Endothelial cell of umbilical vein (primary cell): ENCODE results near the gene RBM38. TPM values are rescaled to one million over a fixed set of nuclear protein-coding genes. Genes with fewer than 3 reads are reported as not detected.

Experiments
- BruUV-seq: library from RNA; stranded (reverse); fragments of 400-500 nt; replicated peaks from 2 replicates; lab custom pipeline; 2021; lab: Mats Ljungman, UMichigan
- CTCF ChIA-PET: fragments of 300-600, 350-600 bp; sonication (Branson Sonifier 250); formaldehyde crosslinking; loops from one replicate; lab custom pipeline; 2021; ENCODE audit warnings: antibody characterized with exemption, inconsistent platforms; lab: Charles Lee
- POLR2A ChIA-PET: fragments of 300-600, 350-600 bp; sonication (Branson Sonifier 250); formaldehyde crosslinking; loops from one replicate; lab custom pipeline; 2021; ENCODE audit warnings: antibody characterized with exemption, inconsistent platforms; lab: Charles Lee
- DNase-seq: peaks from one replicate; pipeline ENCODE4 v3.0.0-alpha.2; 2011; ENCODE audit warnings: low read depth, low spot score
- FAIRE-seq: peaks from 2 replicates; lab custom pipeline; 2011; peaks lifted over from hg19 to GRCh38; lab: Jason Lieb, UNC
- H2AFZ ChIP-seq: 2 replicates; pipeline ENCODE4 v1.6.0; 2012; ENCODE audit warnings: low read depth, low read length, control low read depth, inconsistent platforms
- H3K27ac ChIP-seq: 2 replicates; pipeline ENCODE4 v1.5.1; 2011; ENCODE audit warnings: low read depth, mild to moderate bottlenecking, control low read depth, low read length, moderate library complexity; ENCODE audit not compliant: insufficient read depth
- H3K27me3 ChIP-seq, 2 experiments: 2 replicates each; pipeline versions ENCODE4 v1.6.0 to v1.6.1; 2011; ENCODE audit warnings: low read length in 2 of 2, mixed read lengths in 1 of 2; ENCODE audit not compliant: control insufficient read depth in 2 of 2, insufficient read depth in 2 of 2
- H3K36me3 ChIP-seq, 2 experiments: 2 replicates in 1 of 2; 3 replicates in 1 of 2; pipeline ENCODE4 v1.5.1; 2011; ENCODE audit warnings: low read length in 2 of 2, mild to moderate bottlenecking in 1 of 2, moderate library complexity in 1 of 2; ENCODE audit not compliant: control insufficient read depth in 2 of 2, insufficient read depth in 2 of 2; ENCODE audit errors: extremely low read depth in 1 of 2
- H3K4me1 ChIP-seq: 3 replicates; pipeline ENCODE4 v1.5.1; 2011; ENCODE audit warnings: mild to moderate bottlenecking, low read length; ENCODE audit not compliant: control insufficient read depth, insufficient read depth; ENCODE audit errors: extremely low read depth
- H3K4me2 ChIP-seq: 2 replicates; pipeline ENCODE4 v1.6.1; 2011; ENCODE audit warnings: low read length, control low read depth, mixed read lengths; ENCODE audit not compliant: insufficient read depth
- H3K4me3 ChIP-seq, 3 experiments: fragments of 200-600 bp in 1 of 3; sonication (generic), shearing (Covaris generic) in 1 of 3; replicated peaks in 1 of 3; 2 replicates each; pipeline ENCODE4 v1.5.1; 2011 to 2016; ENCODE audit warnings: control low read depth in 3 of 3, low read length in 3 of 3, mild to moderate bottlenecking in 2 of 3, inconsistent platforms in 1 of 3, low read depth in 1 of 3, moderate library complexity in 1 of 3; ENCODE audit not compliant: insufficient read depth in 1 of 3
- H3K79me2 ChIP-seq: 2 replicates; pipeline ENCODE4 v1.6.0; 2012; ENCODE audit warnings: low read length, inconsistent platforms; ENCODE audit not compliant: control insufficient read depth, insufficient read depth
- H3K9ac ChIP-seq: replicated peaks from 2 replicates; pipeline ENCODE3; 2011; ENCODE audit warnings: low read length, control low read depth; ENCODE audit not compliant: insufficient read depth; ENCODE audit errors: extremely low read depth
- H3K9me1 ChIP-seq: replicated peaks from 3 replicates; pipeline ENCODE4 v1.6.0; 2011; ENCODE audit warnings: mild to moderate bottlenecking, low read length; ENCODE audit not compliant: control insufficient read depth, insufficient read depth; ENCODE audit errors: extremely low read depth
- H3K9me3 ChIP-seq: replicated peaks from 2 replicates; pipeline ENCODE4 v1.5.1; 2012; ENCODE audit warnings: low read length, inconsistent platforms; ENCODE audit not compliant: control insufficient read depth, insufficient read depth
- H4K20me1 ChIP-seq: replicated peaks from 2 replicates; pipeline ENCODE3; 2011; ENCODE audit warnings: mild to moderate bottlenecking, low read length; ENCODE audit not compliant: control insufficient read depth, insufficient read depth; ENCODE audit errors: extremely low read depth
- CTCF ChIP-seq, 2 donors: IDR thresholded peaks; 1 replicate in 1 of 2; 2 replicates in 1 of 2; pipeline ENCODE4 v1.5.1; 2011; ENCODE audit warnings: low read length in 2 of 2, mild to moderate bottlenecking in 2 of 2, moderate library complexity in 2 of 2, control low read depth in 1 of 2, inconsistent platforms in 1 of 2, low read depth in 1 of 2; ENCODE audit not compliant: insufficient read depth in 1 of 2; ENCODE audit errors: extremely low read depth in 1 of 2
- EZH2 ChIP-seq: IDR thresholded peaks from 2 replicates; pipeline ENCODE4 v1.6.1; 2012; ENCODE audit warnings: borderline replicate concordance, low read depth, mild to moderate bottlenecking, moderate library complexity, low read length, inconsistent platforms; ENCODE audit not compliant: severe bottlenecking
- FOS ChIP-seq: IDR thresholded peaks from 2 replicates; pipeline ENCODE4 v1.6.1; 2011; ENCODE audit warnings: mild to moderate bottlenecking, low read length, moderate library complexity, borderline replicate concordance; ENCODE audit not compliant: insufficient read depth
- GATA2 ChIP-seq: IDR thresholded peaks from 2 replicates; pipeline ENCODE4 v1.7.0; 2011; ENCODE audit warnings: low read depth, mild to moderate bottlenecking, moderate library complexity, mixed read lengths, low read length; ENCODE audit not compliant: insufficient read length, insufficient read depth
- JUN ChIP-seq: IDR thresholded peaks from 2 replicates; pipeline ENCODE4 v1.6.1; 2011; ENCODE audit warnings: borderline replicate concordance, low read depth; ENCODE audit not compliant: insufficient read length, insufficient read depth
- MYC ChIP-seq: IDR thresholded peaks from one replicate; pipeline ENCODE4 v1.6.1; 2011; ENCODE audit warnings: mild to moderate bottlenecking, low read depth, low read length
- POLR2A ChIP-seq: IDR thresholded peaks from 2 replicates; pipeline ENCODE4 v1.6.1; 2012; ENCODE audit warnings: low read depth, mild to moderate bottlenecking, control low read depth, low read length
- POLR2AphosphoS5 ChIP-seq: IDR thresholded peaks from 2 replicates; pipeline ENCODE4 v1.6.1; 2012; ENCODE audit warnings: low read depth, mild to moderate bottlenecking, control low read depth, low read length, moderate library complexity; ENCODE audit not compliant: insufficient read depth
- dilution Hi-C: fragments of 300-500 bp; cut with MboI; formaldehyde crosslinking; loops from one replicate; pipeline ENCODE4 v1.15.0; 2019; ENCODE audit warnings: low sequenced_read_pairs; ENCODE audit not compliant: extremely low pct_ligation_motif_present
- intact Hi-C: fragments of 100-400 bp; cut with micrococcal nuclease; formaldehyde crosslinking; loops from one replicate; pipeline ENCODE4 v1.10.0; 2022
- polyA plus RNA-seq, 4 experiments: library from polyadenylated mRNA; depleted of rRNA in 3 of 4; stranded (reverse) in 3 of 4; unstranded in 1 of 4; fragments of >200 nt; gene quantifications; 2 replicates each; pipeline versions ENCODE4 v1.2.1 to v1.2.3, GENCODE V29; 2011 to 2012; ENCODE audit warnings: missing spikeins in 1 of 4
- total RNA-seq: library from RNA; stranded (reverse); gene quantifications from 2 replicates; pipeline ENCODE4 v1.2.3, GENCODE V29; 2021
- TF ChIP-seq, protein P1 (sequence below): IDR thresholded peaks from 2 replicates; pipeline ENCODE4 v1.6.1; 2011; ENCODE audit not compliant: insufficient read depth, insufficient read length

Gene RBM38
- total and polyA plus RNA-seq, 2 donors (not counting 3 experiments of a cell fraction or from before 2014, with no cell fraction given) = 22.1 to 37.4 TPM

DNA sequence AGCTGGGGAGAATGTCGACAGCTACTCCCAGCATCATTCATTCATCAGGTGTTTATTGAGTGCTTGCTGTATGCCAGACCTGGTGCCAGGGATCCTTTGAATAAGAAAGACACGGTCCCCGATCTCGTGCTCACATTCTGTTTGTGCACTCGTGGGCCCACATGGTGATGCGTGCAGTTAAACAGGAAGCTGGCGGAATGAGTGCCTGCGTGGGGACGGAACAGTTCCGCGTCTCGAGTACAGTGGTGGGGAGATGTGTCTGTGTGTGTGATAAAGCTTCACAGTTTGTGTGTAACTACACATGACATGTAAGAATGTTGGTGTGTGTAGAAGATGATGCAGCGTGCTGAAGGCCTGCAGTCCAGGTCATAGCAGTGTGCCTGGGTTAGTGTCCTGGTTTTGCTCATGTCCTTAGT is 6.5 kb downstream of the RBM38 start:
- no peak overlapping the region for H3K27ac ChIP-seq
- ChIA-PET CTCF (no interaction called here), POLR2A (no interaction called here)
- BruUV-seq = no TSS peak
- no peak for DNase-seq
- peaks cover 5 to 32% of the 10 kb centered on the region in 2 experiments for H3K36me3 ChIP-seq
- dilution Hi-C loops = no loop called here
- no peak overlapping the region for H3K9ac ChIP-seq
- peaks cover 8% of the 10 kb centered on the region for H3K4me1 ChIP-seq
- FAIRE-seq = no peak
- no peaks in the 10 kb centered on the region for H3K9me1 ChIP-seq
- intact Hi-C loops = loop anchor here (10.0 kb wide), 1 partner anchor 1007 kb away; no protein-coding TSS in a partner anchor
- H3K79me2 ChIP-seq = peaks cover 7% of the 10 kb centered on the region
- TF ChIP-seq POLR2A (no peak), JUN (no peak)
- no peak overlapping the region for H3K4me2 ChIP-seq
- H4K20me1 ChIP-seq = no peaks in the 10 kb centered on the region
- H3K9me3 ChIP-seq = no peaks in the 10 kb centered on the region
- no peak overlapping the region for H3K4me3 ChIP-seq
- no peak overlapping the region for H2AFZ ChIP-seq
- no peaks in the 10 kb centered on the region for H3K27me3 ChIP-seq

- no peaks in the 10 kb centered on the region for H3K27me3 ChIP-seq
- no peak overlapping the region for H3K4me2 ChIP-seq
- peaks cover 8% of the 10 kb centered on the region for H3K4me1 ChIP-seq
- H3K9ac ChIP-seq = no peak overlapping the region
- intact Hi-C loops = loop anchor here (10.0 kb wide), 1 partner anchor 1006 kb away; no protein-coding TSS in a partner anchor
- H3K9me3 ChIP-seq = no peaks in the 10 kb centered on the region
- H3K36me3 ChIP-seq = peaks cover 5 to 32% of the 10 kb centered on the region in 2 experiments
- FAIRE-seq = no peak
- no TSS peak for BruUV-seq
- dilution Hi-C loops = no loop called here
- no peak overlapping the region for H2AFZ ChIP-seq
- H3K27ac ChIP-seq = no peak overlapping the region
- TF ChIP-seq MYC (no peak), JUN (no peak), POLR2A (no peak), POLR2AphosphoS5 (no peak), EZH2 (no peak), GATA2 (no peak), FOS (no peak), CTCF (IDR thresholded peaks at IDR 0.05; ENCODE audit: extremely low read depth in 1 of 2, insufficient read depth in 1 of 2, low read depth in 1 of 2, low read length in 2 of 2) (no peak)
- TF ChIP-seq, protein P1, sequence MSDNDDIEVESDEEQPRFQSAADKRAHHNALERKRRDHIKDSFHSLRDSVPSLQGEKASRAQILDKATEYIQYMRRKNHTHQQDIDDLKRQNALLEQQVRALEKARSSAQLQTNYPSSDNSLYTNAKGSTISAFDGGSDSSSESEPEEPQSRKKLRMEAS = no peak
- peaks cover 2% of the 10 kb centered on the region for H3K79me2 ChIP-seq
- CTCF ChIA-PET = interaction anchor here (0.9 kb wide), 1 partner anchor 17 kb away, joined by 4 read pairs; no protein-coding TSS in a partner anchor
- H3K9me1 ChIP-seq = no peaks in the 10 kb centered on the region
- H4K20me1 ChIP-seq = no peaks in the 10 kb centered on the region
- DNase-seq = no peak
- H3K4me3 ChIP-seq = no peak overlapping the region
- POLR2A ChIA-PET = no interaction called here
Measured at GRCh38 chr20:57398231-57398821, 7.1 kb downstream of the RBM38 start.
